ENCODE data around the gene LSP1.

The LSP1 gene

DNA sequence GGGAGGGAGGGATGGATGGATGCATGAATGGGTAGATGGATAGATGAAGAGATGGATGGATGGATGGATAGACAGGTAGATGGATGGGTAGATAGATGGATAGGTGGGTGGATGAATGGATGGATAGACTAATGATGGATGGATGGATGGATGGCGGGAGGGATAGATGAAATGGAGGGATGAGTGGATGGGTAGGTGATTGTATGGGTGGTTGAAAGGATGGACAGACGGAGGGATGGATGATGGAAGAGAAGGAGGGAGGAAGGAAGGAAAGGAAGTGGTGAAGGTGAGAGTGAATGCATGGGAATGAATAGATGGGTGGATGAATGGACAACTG lies 62.9 kb downstream of the LSP1 start:
- no peak for DNase-seq (ENCODE audit: extremely low read depth, low read depth)
- TF ChIP-seq, protein P1, sequence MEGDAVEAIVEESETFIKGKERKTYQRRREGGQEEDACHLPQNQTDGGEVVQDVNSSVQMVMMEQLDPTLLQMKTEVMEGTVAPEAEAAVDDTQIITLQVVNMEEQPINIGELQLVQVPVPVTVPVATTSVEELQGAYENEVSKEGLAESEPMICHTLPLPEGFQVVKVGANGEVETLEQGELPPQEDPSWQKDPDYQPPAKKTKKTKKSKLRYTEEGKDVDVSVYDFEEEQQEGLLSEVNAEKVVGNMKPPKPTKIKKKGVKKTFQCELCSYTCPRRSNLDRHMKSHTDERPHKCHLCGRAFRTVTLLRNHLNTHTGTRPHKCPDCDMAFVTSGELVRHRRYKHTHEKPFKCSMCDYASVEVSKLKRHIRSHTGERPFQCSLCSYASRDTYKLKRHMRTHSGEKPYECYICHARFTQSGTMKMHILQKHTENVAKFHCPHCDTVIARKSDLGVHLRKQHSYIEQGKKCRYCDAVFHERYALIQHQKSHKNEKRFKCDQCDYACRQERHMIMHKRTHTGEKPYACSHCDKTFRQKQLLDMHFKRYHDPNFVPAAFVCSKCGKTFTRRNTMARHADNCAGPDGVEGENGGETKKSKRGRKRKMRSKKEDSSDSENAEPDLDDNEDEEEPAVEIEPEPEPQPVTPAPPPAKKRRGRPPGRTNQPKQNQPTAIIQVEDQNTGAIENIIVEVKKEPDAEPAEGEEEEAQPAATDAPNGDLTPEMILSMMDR (IDR thresholded peaks at IDR 0.05; ENCODE audit: low read depth, low read length): no peak

DNA sequence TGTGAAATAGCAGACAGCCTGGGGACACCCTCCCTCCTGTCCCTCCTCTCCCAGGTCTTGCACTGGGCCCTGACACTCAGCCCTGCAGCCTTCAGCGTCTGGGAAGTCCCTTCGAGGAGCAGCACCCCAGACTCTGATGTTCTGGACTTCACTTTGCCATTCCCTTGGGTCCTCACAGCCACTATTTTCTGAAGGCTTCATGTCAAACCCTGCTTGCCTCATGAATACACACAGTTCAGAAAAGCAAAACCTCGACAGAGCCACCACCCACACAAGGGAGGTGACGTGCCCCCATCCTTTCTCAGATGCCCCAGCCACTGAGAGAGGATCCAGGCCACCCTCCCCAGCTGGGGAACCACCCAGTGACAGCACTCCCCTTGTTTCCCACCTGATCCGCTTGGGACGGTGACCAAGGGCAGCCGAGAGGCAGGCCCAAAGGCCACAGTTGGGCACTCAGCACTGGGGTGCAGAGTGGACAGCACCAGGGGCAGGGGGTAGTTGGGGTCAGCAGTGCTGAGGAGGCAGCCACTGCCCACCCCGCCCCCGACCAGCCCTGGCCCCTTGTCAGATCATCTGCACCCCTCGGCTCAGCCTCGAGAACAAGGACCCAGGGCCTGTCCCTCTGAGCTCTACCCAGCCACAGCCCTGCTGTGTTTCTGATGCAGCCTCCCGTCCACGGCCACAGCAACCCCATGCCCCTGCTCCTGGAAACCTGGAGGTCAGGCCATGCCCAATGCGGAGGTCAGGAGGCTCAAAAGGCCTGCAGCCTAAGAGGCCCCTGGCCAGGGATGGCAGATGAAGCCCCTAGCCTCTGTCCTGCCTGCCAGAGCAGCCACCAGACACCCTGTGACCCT lies 63.5 kb downstream of the LSP1 start:
- TF ChIP-seq, protein P1 (IDR thresholded peaks at IDR 0.05; ENCODE audit: low read depth, low read length): no peak
- no peak for DNase-seq (ENCODE audit: extremely low read depth, low read depth)

DNA sequence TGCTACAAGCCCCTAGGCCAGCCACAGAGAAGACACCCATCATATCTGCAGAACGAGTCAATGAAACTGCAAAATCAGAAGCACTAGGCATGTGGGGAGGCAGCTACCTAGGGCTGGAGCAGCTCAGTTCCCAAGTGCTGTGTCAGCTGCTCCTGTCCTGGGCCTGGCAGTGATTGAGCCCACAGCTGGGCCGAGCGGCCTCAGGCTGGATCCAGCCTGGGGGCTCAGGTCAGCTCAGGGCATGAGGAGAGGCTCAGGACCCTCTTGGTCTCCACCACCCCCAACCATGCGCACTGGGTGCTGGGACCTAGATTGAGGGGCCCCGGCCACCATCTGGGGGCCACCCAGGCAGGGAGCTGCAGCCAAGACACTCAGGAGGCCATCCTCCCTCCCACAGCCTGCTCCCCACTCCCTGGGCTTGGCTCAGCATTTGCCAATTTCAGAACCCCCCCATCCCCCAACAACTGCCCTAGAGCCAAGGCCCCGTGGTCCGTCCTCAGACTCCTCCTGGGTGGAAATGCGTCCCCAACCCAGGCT lies 64.2 kb downstream of the LSP1 start:
- no peak for DNase-seq (ENCODE audit: extremely low read depth, low read depth)
- TF ChIP-seq, protein P1 (IDR thresholded peaks at IDR 0.05; ENCODE audit: low read depth, low read length): no peak

DNA sequence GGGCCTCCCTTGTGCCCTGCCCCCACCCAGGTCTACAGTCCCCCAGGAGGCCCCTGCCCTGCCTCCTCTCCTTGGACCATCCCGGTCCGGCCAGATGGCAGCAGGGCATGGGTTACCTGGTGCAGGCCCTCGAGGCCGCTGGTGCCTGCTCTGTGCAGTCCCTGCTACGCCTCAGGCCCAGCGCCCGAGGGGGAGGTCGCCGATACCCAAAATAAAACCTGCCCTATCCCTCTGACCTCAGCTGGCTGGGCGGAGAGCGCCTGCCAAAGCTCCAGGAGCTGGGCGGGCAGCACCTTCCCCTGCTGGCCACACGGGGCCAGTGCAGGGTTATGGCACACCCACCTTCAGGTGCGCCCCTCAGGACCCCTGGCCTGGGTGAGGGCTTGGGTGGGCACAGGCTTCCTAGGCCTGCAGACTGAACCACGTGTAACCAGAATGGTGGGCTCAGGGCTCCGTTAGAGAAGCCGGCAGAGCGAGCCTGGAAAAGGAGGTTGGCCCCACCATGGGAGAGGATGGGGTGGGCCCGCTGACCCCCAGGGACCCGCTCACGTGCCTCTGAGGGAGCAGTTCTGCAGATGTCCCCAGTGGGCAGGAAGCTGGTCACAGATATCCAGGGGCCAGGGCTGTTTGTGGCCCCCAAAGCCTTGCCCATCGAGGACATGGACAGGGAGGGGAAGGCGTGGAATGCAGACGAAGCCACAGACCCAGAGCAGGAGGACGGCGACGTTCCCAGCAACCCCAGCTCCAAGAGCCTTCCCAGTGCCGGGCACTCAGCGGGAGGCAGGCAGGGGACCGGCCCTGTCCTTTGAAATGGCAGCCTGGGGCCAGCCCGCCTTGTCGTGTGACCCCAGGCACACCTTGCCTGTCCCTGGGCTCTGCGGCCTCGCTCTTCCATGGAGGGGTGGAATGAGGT lies 64.9 kb downstream of the LSP1 start:
- TF ChIP-seq, protein P1 (IDR thresholded peaks at IDR 0.05; ENCODE audit: low read depth, low read length): peak; percentile 28
- DNase-seq (ENCODE audit: extremely low read depth, low read depth): no peak

DNA sequence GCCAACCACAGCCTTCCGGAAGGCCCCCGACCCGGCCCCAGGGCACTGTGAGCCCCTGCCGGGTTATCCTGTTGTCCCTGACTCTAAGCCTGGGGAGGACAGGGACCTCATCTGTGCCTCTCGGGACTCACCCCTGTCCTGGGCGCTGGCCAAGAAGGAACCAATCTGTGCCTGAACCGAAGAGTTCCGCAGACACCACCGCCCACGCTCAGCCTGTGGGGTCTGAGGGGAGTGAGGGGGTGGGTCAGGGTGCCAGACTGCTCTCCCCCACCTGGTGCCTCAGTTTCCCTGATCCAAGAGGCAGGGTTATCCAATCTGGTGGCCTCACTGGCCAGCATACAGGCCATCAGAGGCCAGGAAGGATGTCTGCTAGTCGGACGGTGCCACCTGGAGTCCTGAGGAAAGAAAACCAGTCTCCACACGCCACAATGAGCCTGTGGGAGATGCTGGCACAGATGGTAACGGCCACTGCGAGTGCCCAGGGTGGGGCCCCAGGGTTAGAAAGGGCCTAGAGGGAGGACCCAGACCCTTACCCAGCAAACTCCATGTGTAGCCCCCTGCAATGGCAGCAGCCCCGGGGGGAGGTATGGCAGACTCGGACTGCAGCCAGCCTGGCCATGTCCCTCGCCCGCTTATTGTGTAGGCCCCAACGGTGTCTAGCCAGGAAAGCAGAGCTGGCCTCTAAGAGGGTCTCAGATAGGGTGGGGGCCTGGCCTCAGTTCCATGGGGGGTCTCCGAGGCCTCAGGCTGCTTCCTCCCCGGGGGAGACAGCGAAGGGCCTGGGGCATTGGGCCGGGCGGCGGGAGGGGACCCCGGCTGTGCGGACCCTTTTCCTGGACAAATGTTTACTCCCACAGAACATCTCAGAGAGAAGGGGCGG lies 65.8 kb downstream of the LSP1 start:
- TF ChIP-seq, protein P1 (IDR thresholded peaks at IDR 0.05; ENCODE audit: low read depth, low read length): no peak
- no peak for DNase-seq (ENCODE audit: extremely low read depth, low read depth)

DNA sequence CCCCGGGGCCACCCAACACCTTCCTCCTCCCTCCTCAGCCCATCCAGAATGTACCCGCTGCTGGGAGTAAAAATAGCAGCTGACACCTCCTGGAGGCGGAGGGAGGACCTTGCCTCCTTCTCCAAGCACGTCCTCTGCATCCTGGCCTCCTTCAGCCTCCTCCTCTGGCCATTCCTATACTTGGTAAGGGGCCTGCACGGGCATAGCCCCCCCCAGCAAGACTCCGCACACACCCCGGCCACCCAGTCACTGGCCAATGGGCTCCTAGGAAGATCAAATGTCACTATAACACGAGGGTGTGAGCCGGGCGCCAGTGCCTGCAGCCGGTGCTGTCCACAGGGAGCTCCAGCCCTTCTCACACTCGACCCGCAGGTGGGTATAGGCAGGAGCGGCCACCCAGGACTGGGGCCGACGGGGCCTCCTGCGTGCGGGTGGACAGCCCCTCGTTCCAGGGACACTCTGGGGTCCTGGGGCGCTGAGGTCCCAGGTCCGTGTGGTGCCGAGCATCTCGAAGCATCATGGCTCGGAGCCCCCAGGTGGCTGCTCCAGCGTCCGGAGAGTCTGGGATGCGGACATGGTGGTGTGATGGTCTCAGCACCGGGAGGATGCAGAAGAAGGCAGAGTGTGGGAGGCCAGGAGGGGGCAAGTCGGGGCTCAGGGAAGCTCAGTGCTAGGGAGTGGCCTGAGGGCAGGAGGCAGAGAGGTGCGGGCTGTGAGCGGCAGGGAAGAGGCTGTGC lies 66.7 kb downstream of the LSP1 start, which contains the start of gene TNNT3:
TNNT3 (plus strand) TSS at position 313 of the 737 bp plus-strand sequence. CDS start 3,172 bp downstream, outside the sequence.
- DNase-seq (ENCODE audit: extremely low read depth, low read depth): no peak
- TF ChIP-seq, protein P1 (IDR thresholded peaks at IDR 0.05; ENCODE audit: low read depth, low read length): no peak

Data from AG09319 (cell line).